Measurements from ENCODE around the gene RNF167.

Gene RNF167

GRCh38 chr17:4898927-4899326 is 41.1 kb upstream of the RNF167 start:
- no peak for DNase-seq (ENCODE audit: low read depth, low spot score)
- in situ Hi-C loops (cut with HindIII; ENCODE audit: low sequenced_read_pairs), result no loop called here
- H3K4me3 ChIP-seq (ENCODE audit: low read depth, low read length), result peak overlapping the region; percentile 36
- TF ChIP-seq CTCF (IDR thresholded peaks at IDR 0.05; ENCODE audit: low read depth, low read length), result no peak

GRCh38 chr17:4899341-4900230 is 40.5 kb upstream of the RNF167 start, which contains the start of gene C17orf107:
Gene C17orf107, plus strand, starts transcription at chr17:4899536. Its CDS starts 227 bp downstream, at chr17:4899763.
- no peak for TF ChIP-seq CTCF (IDR thresholded peaks at IDR 0.05; ENCODE audit: low read depth, low read length)
- in situ Hi-C loops (cut with HindIII; ENCODE audit: low sequenced_read_pairs), result no loop called here
- DNase-seq (ENCODE audit: low read depth, low spot score), result peak; percentile 74
- H3K4me3 ChIP-seq (ENCODE audit: low read depth, low read length), result peak within 1 kb of the TSS; percentile 36

GRCh38 chr17:4900231-4901107 is 39.6 kb upstream of the RNF167 start:
- TF ChIP-seq CTCF (IDR thresholded peaks at IDR 0.05; ENCODE audit: low read depth, low read length), result no peak
- DNase-seq (ENCODE audit: low read depth, low spot score), result no peak
- in situ Hi-C loops (cut with HindIII; ENCODE audit: low sequenced_read_pairs), result no loop called here
- peak overlapping the region; percentile 36 for H3K4me3 ChIP-seq (ENCODE audit: low read depth, low read length)

- H3K4me3 ChIP-seq (ENCODE audit: low read depth, low read length), result no peak overlapping the region
These were observed 38.9 kb upstream of the RNF167 start for GRCh38 chr17:4901108-4901647.

GRCh38 chr17:4901648-4902344 is 38.3 kb upstream of the RNF167 start:
- no peak for TF ChIP-seq CTCF (IDR thresholded peaks at IDR 0.05; ENCODE audit: low read depth, low read length)
- no peak overlapping the region for H3K4me3 ChIP-seq (ENCODE audit: low read depth, low read length)
- in situ Hi-C loops (cut with HindIII; ENCODE audit: low sequenced_read_pairs), result no loop called here
- no peak for DNase-seq (ENCODE audit: low read depth, low spot score)

More at GRCh38 chr17:4901108-4901647, 38.9 kb upstream of the RNF167 start:
- in situ Hi-C loops (cut with HindIII; ENCODE audit: low sequenced_read_pairs), result no loop called here
- no peak for TF ChIP-seq CTCF (IDR thresholded peaks at IDR 0.05; ENCODE audit: low read depth, low read length)
- no peak for DNase-seq (ENCODE audit: low read depth, low spot score)

- no peak overlapping the region for H3K4me3 ChIP-seq (ENCODE audit: low read depth, low read length)
These were observed 37.5 kb upstream of the RNF167 start for GRCh38 chr17:4902540-4902939.

More at GRCh38 chr17:4902540-4902939, 37.5 kb upstream of the RNF167 start:
- in situ Hi-C loops (cut with HindIII; ENCODE audit: low sequenced_read_pairs), result no loop called here
- TF ChIP-seq CTCF (IDR thresholded peaks at IDR 0.05; ENCODE audit: low read depth, low read length), result no peak
- no peak for DNase-seq (ENCODE audit: low read depth, low spot score)

Data from astrocyte of the spinal cord (primary cell).